Stimulated activated CD8-positive, alpha-beta memory T cell treated with anti-CD3 and anti-CD28 coated beads, Interleukin-12 subunit alpha, Interleukin-12 subunit beta, amount 100 ng/mL, for 24 hours (primary cell): ENCODE measurements around the gene RGS19.
"Not testable (repeated sequence)": the region's sequence is repeated elsewhere in the genome, so short reads cannot be mapped to it uniquely, and the experiment has no call there.

Experiments
- DNase-seq: peaks from one replicate; pipeline ENCODE4 v3.0.0-alpha.2; 2020; ENCODE audit errors: extremely low read depth

The RGS19 gene

DNA sequence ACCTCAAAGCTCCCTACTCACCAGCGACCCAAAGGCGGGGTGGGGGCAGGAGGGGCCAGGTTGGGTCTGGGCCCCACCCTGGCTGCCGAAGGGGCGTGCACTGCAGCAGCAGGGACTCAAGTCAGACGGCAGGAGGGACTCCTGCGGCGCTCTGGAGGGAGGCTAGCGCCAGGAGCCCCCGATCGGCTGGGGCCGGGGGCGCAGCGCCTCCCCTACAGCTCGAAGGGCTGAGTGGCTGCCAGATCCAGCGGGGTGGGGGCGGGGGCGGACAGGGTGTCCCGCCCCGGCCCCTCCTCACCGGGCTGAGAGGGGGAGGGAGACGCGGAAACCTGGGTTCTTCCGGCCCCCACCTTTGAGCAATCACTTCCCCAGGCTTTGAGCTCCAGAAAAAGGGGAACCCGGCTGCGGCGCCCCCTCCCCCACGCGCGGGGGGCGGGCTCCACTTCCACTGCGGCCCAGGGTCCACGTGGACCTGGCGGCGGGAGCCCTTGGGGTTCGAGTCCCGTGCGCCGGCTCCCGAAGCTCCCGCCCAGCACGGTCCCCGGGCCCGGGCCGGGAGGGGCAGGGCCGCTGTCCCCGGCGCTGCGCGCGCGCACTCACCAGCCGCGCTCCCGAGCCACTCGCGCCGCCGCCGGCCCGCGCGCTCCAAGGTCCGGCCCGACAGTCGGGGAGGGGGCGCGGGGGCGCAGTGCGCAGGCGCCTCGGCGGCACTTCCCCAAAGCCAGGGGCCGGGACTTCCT is at the start of gene RGS19:
RGS19 (minus strand) TSS at position 246 of the 740 bp plus-strand sequence. CDS start 2,632 bp downstream, outside the sequence.
- DNase-seq = no peak

DNA sequence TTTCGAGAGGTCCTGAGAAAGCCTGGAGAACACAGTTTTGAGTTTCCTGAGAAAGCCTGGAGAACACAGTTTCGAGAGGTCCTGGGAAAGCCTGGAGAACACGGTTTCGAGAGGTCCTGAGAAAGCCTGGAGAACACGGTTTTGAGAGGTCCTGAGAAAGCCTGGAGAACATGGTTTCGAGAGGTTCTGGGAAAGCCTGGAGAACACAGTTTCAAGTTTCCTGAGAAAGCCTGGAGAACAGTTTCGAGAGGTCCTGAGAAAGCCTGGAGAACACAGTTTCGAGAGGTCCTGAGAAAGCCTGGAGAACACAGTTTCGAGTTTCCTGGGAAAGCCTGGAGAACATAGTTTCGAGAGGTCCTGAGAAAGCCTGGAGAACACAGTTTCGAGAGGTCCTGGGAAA is 44.2 kb upstream of the RGS19 start:
- DNase-seq = not testable (repeated sequence)

DNA sequence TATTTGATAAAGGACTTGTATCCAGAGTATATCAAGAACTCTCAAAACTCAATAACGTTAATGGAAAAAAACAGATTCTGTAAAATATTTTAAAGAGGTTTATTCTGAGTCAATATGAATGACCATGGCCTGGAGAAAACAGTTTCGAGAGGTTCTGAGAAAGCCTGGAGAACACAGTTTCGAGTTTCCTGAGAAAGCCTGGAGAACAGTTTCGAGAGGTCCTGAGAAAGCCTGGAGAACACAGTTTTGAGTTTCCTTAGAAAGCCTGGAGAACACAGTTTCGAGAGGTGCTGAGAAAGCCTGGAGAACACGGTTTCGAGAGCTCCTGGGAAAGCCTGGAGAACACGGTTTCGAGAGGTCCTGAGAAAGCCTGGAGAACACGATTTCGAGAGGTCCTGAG is 43.6 kb upstream of the RGS19 start:
- DNase-seq = not testable (repeated sequence)

DNA sequence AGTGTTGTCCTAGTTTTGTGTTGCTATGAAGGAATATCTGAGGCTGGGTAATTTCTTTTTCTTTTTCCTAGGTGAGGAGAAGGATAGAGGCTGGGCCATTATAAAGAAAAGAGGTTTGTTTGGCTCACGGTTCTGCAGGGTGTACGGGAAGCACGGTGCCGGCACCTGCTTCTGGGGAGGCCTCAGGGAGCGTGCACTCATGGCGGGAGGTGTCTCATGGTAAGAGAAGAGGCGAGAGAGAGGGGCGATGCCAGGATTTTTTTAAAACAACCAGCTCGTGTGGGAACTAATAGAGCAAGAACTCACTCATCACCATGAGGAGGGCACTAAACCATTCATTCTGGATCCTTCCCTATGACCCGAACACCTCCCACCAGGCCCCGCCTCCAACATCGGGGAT is 42.3 kb upstream of the RGS19 start:
- DNase-seq = no peak

DNA sequence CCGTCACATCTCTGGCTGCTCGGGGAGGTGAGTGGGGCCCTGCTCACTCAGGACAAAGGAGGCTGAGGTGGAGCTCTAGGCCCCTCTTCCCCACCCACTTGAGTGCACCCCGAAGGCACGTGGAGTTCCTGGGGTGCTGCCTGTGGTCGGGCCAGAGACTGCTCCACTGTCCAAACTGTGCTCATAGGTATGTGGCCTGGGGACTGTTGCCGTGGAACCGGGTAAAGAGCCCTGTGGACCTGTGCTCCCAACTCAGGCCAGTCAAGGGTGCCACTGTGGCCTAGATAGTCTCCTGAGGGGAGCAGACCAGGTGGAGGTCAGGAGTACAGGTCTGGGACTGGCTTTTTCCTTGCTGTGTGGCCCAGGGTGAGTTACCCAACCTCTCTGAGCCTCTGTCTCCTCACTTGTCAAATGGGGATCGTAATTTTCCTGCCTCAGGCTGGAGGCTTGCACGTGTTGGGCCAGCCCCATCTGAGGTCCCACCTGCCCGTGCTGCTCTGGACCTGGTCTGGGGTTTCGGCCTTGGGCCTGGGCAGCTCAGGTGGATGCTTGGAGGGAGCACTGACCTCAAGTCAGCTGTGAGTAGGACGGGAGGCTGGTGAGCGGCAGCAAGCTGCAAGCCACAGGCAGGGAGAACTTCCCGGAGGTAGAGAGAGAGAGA is 40.5 kb upstream of the RGS19 start:
- no peak for DNase-seq

DNA sequence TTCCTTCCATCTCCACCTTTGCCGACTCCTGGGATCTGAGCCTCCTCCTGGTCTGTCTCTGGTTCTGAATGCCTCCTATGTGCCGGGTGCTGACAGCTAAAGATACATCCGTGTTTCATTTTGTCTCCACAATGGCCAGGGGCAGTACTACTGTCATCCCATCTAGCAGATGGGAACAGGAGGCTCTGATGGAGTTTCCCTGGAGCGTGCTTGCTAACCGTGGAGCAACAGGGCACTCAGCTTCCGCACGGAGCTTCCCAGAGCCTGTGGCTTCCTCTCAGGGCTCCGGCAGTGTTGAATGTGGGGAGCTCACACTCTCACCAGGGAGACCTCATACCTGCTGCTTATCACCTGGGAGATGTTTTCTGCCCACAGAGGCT is 40.0 kb upstream of the RGS19 start:
- no peak for DNase-seq

DNA sequence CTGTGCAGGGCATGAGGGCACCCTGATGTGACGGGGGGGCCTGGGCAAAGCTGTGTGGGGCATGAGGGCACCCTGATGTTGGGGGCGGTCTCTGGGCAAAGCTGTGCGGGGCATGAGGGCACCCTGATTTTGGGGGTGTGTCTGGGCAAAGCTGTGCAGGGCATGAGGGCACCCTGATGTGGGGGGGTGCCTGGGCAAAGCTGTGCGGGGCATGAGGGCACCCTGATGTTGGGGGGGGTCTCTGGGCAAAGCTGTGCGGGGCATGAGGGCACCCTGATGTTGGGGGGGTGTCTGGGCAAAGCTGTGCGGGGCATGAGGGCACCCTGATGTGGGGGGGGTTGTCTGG is 38.1 kb upstream of the RGS19 start:
- DNase-seq = not testable (repeated sequence)

DNA sequence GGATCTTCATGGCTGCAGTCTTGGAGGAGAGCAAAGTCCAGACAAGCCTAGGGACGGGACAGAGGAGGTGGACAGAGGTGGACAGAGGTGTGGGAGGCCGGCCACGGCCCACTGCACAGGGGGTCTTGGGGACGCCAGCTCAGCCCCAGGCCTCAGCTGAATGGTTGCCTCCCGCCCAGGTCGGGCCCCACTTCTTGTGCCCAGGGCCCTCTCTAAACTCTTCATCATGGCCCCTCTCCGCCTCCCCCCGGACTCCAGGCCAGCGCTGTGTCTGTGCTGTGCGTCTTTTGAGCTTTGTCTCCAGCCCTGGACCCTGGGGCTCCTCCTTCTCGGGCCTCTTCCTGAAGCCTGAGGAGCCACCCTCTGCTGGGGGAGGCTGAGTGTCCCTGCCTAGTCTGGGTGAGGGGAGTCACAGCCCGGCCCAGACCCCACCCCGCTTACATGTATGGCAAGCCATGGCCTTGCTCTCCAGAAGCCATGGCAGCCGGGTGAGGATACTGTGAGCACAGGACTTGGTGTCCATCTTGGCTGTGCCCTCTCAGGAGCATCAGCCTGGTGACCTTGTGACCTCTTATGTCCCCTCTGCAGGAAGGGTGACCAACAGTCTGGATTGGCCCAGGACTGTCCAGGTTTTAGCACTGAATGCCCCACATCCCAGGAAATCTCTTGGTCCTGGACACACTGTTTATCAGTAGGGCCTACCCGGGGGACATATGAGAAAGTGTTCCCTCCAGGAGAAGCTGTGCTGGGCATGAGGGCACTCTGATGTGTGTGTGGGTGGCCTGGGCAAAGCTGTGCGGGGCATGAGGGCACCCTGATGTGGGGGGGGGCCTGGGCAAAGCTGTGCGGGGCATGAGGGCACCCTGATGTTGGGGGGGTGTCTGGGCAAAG is 37.5 kb upstream of the RGS19 start:
- no peak for DNase-seq

- DNase-seq = no peak
Measured at GRCh38 chr20:64116016-64116415, 36.7 kb upstream of the RGS19 start.

GRCh38 chr20:64115171-64115911 is 36.0 kb upstream of the RGS19 start:
- no peak for DNase-seq

DNA sequence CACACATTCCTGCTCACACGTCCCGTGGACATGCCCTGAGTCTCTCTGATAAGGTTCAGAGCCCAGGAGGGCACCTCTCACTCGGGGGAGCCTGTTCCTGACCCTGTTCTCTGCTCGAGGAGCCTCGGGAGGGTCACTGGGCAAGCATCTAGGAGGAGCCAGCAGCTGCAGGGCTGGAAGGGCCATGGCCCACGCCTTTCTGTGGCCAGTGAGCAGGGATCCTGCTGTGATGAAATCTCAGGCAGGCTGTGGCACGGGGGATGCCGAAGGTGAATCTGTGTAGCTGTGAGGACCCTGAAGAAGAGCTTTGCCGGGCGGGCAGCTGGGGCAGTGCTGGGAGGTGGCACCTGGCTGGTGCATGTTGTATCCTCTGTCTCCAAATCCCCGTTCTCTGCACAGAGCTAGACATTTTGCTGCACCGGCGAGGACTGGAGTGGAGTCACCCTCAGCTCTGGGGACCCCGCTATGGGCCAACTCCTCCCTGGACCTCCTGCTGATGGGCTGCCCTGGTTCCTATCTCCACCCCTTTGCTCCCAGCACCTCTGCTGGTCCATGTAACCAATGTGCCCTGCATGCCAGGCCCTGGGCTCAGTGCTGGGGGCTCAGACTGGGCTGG is 35.1 kb upstream of the RGS19 start:
- DNase-seq = no peak

DNA sequence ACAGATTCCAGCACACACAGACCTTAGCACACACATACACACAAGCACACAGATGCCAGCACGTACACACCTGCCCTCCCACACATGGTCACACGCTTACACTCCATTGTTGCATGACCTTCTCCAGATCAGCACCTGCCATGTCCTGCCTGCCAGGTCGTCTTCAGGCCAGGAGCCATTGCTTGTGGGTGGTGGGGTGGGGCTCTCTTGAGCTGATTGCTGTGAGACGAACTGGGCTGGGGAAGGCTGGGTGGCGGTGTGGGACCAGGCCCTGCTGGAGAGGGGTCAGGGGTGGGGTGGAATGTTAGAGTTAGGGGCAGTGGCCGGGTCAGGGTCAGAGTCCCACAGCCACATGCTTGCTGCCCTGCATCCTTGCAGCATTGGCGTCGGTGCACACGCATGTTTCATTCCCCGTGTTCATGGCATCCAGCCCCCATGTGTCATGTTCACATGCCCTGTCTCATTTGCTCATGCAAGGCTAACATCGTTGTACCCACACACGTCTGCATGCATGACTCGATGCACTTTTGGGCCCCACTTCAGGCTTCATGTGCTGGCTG is 34.6 kb upstream of the RGS19 start:
- no peak for DNase-seq

- DNase-seq = no peak
Measured at GRCh38 chr20:64113444-64113775, 34.1 kb upstream of the RGS19 start.

- no peak for DNase-seq
Measured at GRCh38 chr20:64112691-64113443, 33.5 kb upstream of the RGS19 start.

- no peak for DNase-seq
Measured at GRCh38 chr20:64111841-64112641, 32.7 kb upstream of the RGS19 start.

DNA sequence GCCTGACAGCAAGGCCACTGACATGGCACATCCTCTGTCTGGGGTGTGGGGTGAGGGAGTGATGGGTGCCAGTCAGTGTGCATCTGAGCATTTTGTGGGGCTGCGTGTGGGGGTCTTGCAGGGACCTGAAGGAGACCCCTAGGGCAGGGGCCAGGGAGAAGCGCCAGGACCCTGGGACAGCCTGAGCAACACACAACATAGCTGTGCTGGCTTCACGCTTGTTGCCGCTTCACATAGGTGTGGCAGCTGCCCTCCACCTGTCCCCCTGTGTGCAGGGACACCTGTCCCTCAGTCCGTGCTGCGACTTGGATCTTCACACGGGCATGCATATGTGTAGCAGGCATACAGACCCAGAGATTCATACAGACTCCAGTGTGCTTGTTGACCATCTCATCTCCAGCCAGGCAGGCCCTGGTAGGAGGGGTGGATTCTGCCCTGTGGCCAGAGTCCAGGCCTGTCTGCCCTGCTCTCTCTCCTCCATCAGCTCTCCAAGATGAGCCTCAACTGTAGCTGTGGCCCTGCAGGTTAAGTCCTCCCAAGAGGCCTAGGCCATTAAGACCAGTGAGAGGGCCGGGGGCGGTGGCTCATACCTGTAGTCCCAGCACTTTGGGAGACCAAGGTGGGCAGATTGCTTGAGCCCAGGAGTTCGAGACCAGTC is 31.2 kb upstream of the RGS19 start:
- no peak for DNase-seq

DNA sequence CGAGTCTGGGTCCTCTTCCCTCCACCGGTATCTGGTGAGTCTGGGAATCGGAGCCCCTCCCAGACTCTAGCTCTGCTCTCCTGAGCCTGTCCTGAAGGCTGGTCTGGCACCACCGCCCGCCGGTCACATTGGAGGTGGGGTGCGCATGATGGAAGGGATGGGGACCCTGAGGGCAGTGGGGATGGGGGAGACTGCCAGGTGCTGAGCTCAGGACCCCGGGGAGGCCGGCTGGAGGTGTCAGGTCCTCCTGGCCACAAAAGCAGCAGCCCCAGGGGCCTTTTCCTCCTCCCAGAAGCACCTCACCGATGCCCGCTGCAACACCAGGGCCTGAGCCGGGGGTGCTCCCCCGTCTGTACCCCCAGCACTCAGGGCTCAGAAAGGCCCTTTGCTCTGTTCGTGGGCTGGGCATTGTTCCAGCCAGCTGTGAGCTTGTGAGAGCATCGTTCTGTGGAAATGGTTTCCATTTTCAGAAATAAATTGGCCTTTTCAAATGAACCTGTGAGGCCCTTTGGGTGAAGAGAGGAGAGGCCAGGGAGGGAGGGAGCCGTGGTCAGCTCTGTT is 30.6 kb upstream of the RGS19 start:
- no peak for DNase-seq

- no peak for DNase-seq
Measured at GRCh38 chr20:64108731-64109681, 29.7 kb upstream of the RGS19 start.
